ENCODE results near the gene KDM4B.

The KDM4B gene

GRCh38 chr19:5126498-5127223 is 157.7 kb downstream of the KDM4B start:
- no peak for DNase-seq

DNA sequence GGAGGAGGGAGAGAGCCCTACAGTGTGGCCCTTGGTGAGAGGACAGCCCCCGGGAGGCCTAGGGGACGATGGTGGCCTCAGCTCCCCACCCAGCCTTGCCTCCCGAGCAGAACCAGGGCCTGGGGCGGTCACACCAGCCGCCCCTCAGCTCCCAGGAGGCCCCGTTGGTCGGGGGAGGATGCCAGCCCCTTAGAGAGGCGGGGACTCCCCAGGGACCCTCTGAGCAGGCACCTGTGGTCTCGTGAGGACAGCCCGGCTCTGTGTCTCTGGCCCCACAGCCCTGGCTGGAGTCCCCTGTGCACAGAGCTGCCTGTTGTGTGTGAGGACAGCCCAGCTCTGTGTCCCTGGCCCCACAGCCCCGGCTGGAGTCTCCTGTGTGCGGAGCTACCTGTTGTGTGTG is 158.8 kb downstream of the KDM4B start:
- DNase-seq = no peak

DNA sequence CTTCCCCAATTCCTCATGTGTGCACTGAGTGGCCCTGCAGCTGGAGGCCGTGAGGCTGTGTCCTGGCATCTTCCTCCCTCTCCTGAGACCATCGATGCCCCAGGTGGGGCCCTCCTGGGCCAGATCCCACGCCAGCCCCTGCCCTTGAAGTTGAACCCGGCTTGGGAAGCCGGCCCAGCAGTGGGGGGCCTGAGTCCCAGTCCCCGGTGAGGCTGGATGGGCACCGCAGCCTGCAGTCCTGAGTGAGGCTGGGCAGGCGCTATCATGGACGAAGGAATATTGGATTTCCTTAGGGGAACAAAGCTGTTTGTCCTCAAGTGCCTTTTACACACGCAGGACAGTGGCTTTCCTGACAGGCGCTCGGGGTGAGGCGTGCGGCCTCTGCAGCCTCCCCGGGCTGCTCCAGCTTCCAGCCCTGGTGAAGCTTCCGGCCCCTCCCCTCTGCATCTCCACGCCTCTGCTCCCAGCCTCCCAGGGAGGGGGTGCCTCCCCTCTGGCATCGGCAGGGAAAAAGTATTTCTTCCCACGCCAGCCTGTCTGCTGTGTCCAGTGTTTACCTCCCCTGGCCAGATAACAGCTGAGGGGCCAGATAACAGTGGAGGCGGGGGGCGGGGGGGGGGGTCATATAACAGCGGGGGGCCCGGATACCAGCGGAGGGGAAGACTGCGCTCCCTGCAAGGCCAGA is 159.5 kb downstream of the KDM4B start:
- DNase-seq = no peak

GRCh38 chr19:5128936-5129389 is 160.1 kb downstream of the KDM4B start:
- no peak for DNase-seq

- no peak for DNase-seq
These were observed 160.8 kb downstream of the KDM4B start for GRCh38 chr19:5129691-5130090.

- peak; percentile 21 for DNase-seq
These were observed 161.6 kb downstream of the KDM4B start for GRCh38 chr19:5130371-5131030.

- DNase-seq = no peak
These were observed 162.2 kb downstream of the KDM4B start for GRCh38 chr19:5131031-5131505.

DNA sequence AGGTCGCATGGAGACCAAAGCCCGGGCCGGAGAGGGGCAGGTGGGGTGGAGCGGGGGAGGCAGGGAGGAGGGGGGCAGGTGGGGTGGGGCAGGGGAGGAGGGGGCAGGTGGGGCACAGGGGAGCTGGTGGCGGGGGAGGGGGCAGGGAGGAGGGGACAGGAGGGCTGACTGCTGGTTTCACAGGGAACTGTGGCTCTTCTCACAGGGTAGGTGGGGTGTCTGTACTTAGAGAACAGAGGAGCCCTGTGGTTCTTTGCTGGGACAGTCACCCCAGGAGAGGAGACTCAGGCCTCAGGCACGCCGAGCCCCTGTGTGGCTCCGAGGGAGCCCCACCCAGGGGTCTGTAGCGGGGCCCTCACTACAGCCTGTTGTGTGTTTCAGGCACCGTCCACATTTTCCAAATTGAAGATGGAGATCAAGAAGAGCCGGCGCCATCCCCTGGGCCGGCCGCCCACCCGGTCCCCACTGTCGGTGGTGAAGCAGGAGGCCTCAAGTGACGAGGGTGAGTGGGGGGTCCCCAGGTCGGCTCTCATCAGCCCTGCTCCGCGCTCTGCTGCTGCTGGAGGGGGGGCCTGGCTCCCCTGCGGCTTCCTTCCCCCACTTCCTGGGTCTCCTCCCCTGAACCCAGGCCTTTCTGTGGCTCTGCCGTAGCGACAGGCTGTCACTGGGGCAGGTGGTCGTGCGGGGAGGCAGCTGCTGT is 162.7 kb downstream of the KDM4B start:
- DNase-seq = no peak

GRCh38 chr19:5132206-5132560 is 163.3 kb downstream of the KDM4B start:
- no peak for DNase-seq

GRCh38 chr19:5132698-5133651 is 164.1 kb downstream of the KDM4B start:
- DNase-seq = no peak

GRCh38 chr19:5133986-5134595 is 165.2 kb downstream of the KDM4B start:
- no peak for DNase-seq

- DNase-seq = no peak
These were observed 165.8 kb downstream of the KDM4B start for GRCh38 chr19:5134691-5135090.

DNA sequence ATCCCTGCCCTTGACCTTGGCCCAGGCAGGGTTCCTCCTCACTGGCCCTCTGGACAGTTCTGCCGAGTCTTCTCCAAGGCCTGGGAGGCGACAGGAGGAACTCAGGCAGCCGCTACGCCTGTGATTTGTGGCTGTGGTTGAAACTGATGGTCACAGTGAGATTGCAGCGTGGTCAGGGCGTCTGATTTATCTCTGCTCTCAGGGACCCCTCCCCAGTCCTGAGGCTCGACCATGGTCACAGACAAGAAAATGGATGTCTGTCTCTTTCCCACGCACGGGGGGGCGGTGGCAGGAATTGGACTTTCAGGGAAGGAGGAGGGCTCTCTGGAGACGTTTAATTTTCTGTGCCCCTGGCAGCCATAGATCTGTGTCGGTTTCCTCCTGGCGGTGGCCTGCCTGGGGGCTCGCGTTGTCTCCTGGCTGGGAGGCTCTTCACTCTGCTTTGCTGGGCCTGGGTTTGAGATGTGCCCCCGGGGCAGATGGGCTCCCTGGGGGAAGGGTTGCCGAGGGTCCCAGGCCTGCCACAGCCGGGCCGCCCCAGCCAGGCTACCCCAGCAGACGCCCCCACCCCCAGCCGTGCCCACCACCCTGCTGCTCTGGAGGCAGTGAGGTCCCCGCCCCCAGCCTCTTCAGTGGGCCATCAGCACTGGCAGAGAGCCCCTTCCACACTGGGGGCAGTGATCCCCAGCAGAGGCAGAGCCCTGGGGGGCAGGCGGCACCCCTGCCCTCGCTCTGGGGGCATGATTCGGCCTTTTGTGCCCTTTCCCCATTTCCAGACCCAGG is 167.4 kb downstream of the KDM4B start:
- no peak for DNase-seq

GRCh38 chr19:5137114-5137513 is 168.2 kb downstream of the KDM4B start:
- no peak for DNase-seq

DNA sequence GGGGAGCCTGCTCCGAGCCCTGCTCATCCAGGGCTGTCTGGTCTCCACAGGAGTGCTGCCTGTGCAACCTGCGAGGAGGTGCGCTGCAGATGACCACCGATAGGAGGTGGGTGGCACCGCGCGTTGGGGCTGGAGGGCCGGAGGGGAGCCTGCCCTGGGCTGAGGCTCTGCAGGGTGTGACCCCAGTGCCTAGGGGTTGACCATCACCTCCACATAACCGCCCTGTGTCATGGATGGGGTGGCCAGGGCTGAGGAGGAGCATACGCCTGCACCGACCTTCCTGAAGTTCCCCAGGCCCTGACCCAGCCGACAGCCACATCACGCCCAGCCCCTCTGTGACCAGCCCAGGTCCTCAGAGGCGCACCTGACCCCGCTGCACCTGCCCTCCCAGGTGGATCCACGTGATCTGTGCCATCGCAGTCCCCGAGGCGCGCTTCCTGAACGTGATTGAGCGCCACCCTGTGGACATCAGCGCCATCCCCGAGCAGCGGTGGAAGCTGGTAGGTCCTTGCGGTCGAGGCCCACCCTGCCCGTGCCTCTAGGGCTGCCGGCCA is 168.7 kb downstream of the KDM4B start:
- DNase-seq = no peak

GRCh38 chr19:5138606-5139582 is 170.0 kb downstream of the KDM4B start:
- peak; percentile 55 for DNase-seq

DNA sequence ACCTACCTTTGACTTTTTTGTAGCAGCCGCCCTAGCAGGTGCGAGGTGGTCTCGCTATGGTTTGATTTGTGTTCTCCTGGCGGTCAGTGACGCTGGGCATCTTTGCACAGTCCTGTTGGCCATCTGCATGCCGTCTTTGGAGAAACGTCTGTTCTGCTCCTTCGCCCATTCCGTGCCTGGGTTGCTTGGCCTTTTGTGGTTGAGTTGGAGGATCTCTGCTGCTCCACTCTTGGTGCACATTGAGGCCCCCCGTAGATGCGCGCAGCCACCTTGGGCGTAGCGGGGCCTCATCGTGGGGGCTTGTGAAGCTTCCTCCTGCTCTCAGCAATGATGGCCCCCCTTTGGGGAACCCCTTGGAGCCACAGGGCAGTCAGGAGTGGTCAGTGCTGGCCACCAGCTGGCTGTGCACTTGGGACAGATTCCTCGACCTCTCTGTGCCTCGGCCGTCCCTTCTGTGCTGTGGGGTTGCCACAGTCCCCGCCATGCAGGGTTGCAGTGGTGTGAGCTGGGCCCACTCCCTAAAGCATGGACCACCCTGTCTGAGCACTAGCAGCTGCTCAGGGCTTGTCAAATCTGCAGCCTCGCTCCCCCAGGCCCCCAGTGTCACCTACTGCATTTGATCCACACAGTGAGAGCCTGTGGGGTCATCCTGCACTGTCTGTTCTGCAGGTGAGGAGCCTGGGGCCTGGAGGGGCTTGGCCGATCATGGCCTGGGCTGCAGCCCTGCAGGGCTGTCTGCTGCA is 170.8 kb downstream of the KDM4B start:
- no peak for DNase-seq

- no peak for DNase-seq
These were observed 172.4 kb downstream of the KDM4B start for GRCh38 chr19:5141129-5141849.
